WTC11 (cell line): ENCODE results near the gene CEP152.

Experiments
- AFF4 ChIP-seq: sonication (generic); formaldehyde crosslinking; IDR thresholded peaks from 2 replicates; pipeline ENCODE4 v1.8.1; 2023; ENCODE audit warnings: mild to moderate bottlenecking, missing genetic modification reagents, borderline replicate concordance
- CTCF ChIP-seq: fragments of 200-600 bp; IDR thresholded peaks from 2 replicates; pipeline ENCODE4 v1.8.0; 2022; ENCODE audit warnings: antibody characterized with exemption
- JUN ChIP-seq: sonication (generic); formaldehyde crosslinking; IDR thresholded peaks from 2 replicates; pipeline ENCODE4 v1.8.0; 2023; ENCODE audit warnings: mild to moderate bottlenecking, missing genetic modification reagents
- NFYB ChIP-seq: sonication (generic); formaldehyde crosslinking; conservative IDR thresholded peaks from 2 replicates; pipeline ENCODE4 v1.8.0; 2022; ENCODE audit warnings: low read depth, missing genetic modification reagents
- SP1 ChIP-seq: sonication (generic); formaldehyde crosslinking; conservative IDR thresholded peaks from 2 replicates; pipeline ENCODE4 v1.8.1; 2022; ENCODE audit warnings: missing genetic modification reagents
- TCF7 ChIP-seq: sonication (generic); formaldehyde crosslinking; IDR thresholded peaks from 2 replicates; pipeline ENCODE4 v1.8.0; 2022; ENCODE audit warnings: mild to moderate bottlenecking, low read depth, missing genetic modification reagents, moderate library complexity
- TEAD4 ChIP-seq: sonication (generic); formaldehyde crosslinking; IDR thresholded peaks from 2 replicates; pipeline ENCODE4 v1.8.0; 2022; ENCODE audit warnings: mild to moderate bottlenecking, missing genetic modification reagents
- USF2 ChIP-seq: sonication (generic); formaldehyde crosslinking; IDR thresholded peaks from 2 replicates; pipeline ENCODE4 v1.8.1; 2023; ENCODE audit warnings: mild to moderate bottlenecking, missing genetic modification reagents, moderate library complexity
- ZBTB21 ChIP-seq: sonication (generic); formaldehyde crosslinking; IDR thresholded peaks from 2 replicates; pipeline ENCODE4 v1.8.1; 2023; ENCODE audit warnings: mild to moderate bottlenecking, missing genetic modification reagents, borderline replicate concordance
- ZNF121 ChIP-seq: sonication (generic); formaldehyde crosslinking; IDR thresholded peaks from 2 replicates; pipeline ENCODE4 v1.8.0; 2023; ENCODE audit warnings: missing genetic modification reagents
- ZNF512 ChIP-seq: sonication (generic); formaldehyde crosslinking; IDR thresholded peaks from 2 replicates; pipeline ENCODE4 v1.8.1; 2022; ENCODE audit warnings: missing genetic modification reagents, borderline replicate concordance

GRCh38 chr15:48712546-48712945, 98.3 kb downstream of the CEP152 start:
- no peak for TF ChIP-seq SP1
- TF ChIP-seq CTCF = no peak
- TF ChIP-seq AFF4 (CRISPR knock-in tag) = no peak
- TF ChIP-seq TCF7 (CRISPR knock-in tag) = no peak
- TF ChIP-seq USF2 (CRISPR knock-in tag) = no peak
- TF ChIP-seq ZBTB21 (CRISPR knock-in tag) = no peak
- no peak for TF ChIP-seq NFYB
- TF ChIP-seq ZNF512 (CRISPR knock-in tag) = no peak
- no peak for TF ChIP-seq JUN (CRISPR knock-in tag)
- TF ChIP-seq TEAD4 (CRISPR knock-in tag) = no peak
- TF ChIP-seq ZNF121 (CRISPR knock-in tag) = no peak
